A549 (cell line): Measurements from ENCODE around the gene MARCHF11.

Experiments used
- MYC ChIP-seq: IDR thresholded peaks from 2 replicates; pipeline ENCODE4 v1.6.1; 2012; ENCODE audit warnings: mild to moderate bottlenecking, inconsistent platforms, low read length, improper control_type of control experiment, borderline replicate concordance
- NPAS2 ChIP-seq: fragments of 250-450 bp; sonication (Bioruptor Pico); IDR thresholded peaks from 2 replicates; pipeline ENCODE4 v1.8.0; 2022; ENCODE audit warnings: mild to moderate bottlenecking, moderate library complexity, borderline replicate concordance
- NR3C1 ChIP-seq: fragments of >200 bp; sonication (Bioruptor Twin); formaldehyde crosslinking; IDR thresholded peaks from 3 replicates; pipeline ENCODE4 v1.6.1; 2017
- PHF8 ChIP-seq: fragments of 200-600 bp; sonication (generic); IDR thresholded peaks from 2 replicates; pipeline ENCODE4 v1.6.1; 2016; ENCODE audit warnings: low read depth, mild to moderate bottlenecking, antibody characterized with exemption, moderate library complexity, borderline replicate concordance
- RNF2 ChIP-seq: fragments of 200-600 bp; sonication (generic); IDR thresholded peaks from 2 replicates; pipeline ENCODE4 v1.6.1; 2016; ENCODE audit warnings: low read depth, mild to moderate bottlenecking, antibody characterized with exemption, moderate library complexity, borderline replicate concordance
- SMC3 ChIP-seq: fragments of >200 bp; sonication (Bioruptor Twin); formaldehyde crosslinking; IDR thresholded peaks from 3 replicates; pipeline ENCODE4 v1.6.1; 2018; ENCODE audit warnings: inconsistent platforms
- TF ChIP-seq, protein P1 (sequence below): fragments of >200 bp; sonication (Bioruptor Twin); formaldehyde crosslinking; IDR thresholded peaks from 3 replicates; pipeline ENCODE4 v1.5.1; 2016
- TF ChIP-seq, protein P2 (sequence below): IDR thresholded peaks from 2 replicates; pipeline ENCODE4 v1.6.1; 2012; ENCODE audit warnings: low read depth, borderline replicate concordance

DNA sequence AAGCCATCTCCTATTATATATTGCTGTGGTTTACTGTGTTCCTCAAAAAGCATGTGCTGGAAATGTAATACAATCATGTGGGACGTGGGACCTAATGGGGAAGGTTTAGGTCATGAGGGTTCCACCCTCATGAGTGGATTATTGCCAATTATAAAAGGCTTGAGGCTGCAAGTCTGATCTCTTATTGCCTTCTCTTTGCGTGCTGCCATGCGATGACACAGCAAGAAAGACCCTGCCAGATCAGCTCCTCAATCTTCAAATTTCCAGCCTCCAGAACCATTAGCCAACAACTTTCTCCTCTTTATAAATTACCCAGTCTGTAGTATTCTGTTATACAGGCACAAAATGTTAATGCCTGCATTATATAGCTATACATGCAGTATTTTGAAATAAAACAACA is 45.4 kb downstream of the MARCHF11 start:
- TF ChIP-seq, protein P1, sequence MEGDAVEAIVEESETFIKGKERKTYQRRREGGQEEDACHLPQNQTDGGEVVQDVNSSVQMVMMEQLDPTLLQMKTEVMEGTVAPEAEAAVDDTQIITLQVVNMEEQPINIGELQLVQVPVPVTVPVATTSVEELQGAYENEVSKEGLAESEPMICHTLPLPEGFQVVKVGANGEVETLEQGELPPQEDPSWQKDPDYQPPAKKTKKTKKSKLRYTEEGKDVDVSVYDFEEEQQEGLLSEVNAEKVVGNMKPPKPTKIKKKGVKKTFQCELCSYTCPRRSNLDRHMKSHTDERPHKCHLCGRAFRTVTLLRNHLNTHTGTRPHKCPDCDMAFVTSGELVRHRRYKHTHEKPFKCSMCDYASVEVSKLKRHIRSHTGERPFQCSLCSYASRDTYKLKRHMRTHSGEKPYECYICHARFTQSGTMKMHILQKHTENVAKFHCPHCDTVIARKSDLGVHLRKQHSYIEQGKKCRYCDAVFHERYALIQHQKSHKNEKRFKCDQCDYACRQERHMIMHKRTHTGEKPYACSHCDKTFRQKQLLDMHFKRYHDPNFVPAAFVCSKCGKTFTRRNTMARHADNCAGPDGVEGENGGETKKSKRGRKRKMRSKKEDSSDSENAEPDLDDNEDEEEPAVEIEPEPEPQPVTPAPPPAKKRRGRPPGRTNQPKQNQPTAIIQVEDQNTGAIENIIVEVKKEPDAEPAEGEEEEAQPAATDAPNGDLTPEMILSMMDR: no peak
- no peak for TF ChIP-seq RNF2
- no peak for TF ChIP-seq NR3C1
- TF ChIP-seq PHF8: no peak
- TF ChIP-seq, protein P2, sequence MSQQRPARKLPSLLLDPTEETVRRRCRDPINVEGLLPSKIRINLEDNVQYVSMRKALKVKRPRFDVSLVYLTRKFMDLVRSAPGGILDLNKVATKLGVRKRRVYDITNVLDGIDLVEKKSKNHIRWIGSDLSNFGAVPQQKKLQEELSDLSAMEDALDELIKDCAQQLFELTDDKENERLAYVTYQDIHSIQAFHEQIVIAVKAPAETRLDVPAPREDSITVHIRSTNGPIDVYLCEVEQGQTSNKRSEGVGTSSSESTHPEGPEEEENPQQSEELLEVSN: no peak
- TF ChIP-seq NPAS2 (CRISPR knock-in tag): no peak
- no peak for TF ChIP-seq MYC
- no peak for TF ChIP-seq SMC3
